LNCaP clone FGC (cell line): ENCODE data around the gene GTF3C6.

Source experiments
- DNase-seq: peaks from one replicate; pipeline ENCODE4 v3.0.0-alpha.2; 2011; ENCODE audit warnings: low read depth
- H3K4me3 ChIP-seq: 2 replicates; pipeline ENCODE4 v1.5.1; 2011; ENCODE audit warnings: mild to moderate bottlenecking, low read depth, low read length, control low read depth
- TF ChIP-seq, protein P1 (sequence below): IDR thresholded peaks from 2 replicates; pipeline ENCODE4 v1.5.1; 2012; ENCODE audit warnings: mild to moderate bottlenecking; ENCODE audit not compliant: control insufficient read depth, insufficient read depth; ENCODE audit errors: extremely low read depth

GTF3C6 gene

DNA sequence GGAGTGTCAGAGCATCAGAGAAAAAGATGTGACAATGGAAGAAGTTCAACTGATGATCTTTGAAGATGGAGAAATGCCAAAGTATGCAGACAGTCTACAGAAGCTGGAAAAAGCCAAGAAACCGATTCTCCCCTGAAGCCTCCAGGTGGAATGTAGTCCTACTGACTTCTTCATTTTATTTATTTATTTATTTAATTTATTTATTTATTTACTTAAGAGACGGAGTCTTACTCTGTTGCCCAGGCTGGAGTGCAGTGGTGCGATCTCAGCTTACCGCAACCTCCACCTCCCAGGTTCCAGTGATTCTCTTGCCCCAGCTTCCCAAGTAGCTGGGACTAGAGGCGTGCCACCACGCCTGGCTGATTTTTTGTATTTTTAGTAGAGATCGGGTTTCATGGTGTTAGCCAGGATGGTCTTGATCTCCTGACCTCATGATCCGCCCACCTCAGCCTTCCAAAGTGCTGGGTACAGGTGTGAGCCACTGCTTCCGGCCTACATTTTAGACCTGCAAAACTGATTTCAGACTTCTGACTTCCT, 21.1 kb downstream of the GTF3C6 start:
- TF ChIP-seq, protein P1, sequence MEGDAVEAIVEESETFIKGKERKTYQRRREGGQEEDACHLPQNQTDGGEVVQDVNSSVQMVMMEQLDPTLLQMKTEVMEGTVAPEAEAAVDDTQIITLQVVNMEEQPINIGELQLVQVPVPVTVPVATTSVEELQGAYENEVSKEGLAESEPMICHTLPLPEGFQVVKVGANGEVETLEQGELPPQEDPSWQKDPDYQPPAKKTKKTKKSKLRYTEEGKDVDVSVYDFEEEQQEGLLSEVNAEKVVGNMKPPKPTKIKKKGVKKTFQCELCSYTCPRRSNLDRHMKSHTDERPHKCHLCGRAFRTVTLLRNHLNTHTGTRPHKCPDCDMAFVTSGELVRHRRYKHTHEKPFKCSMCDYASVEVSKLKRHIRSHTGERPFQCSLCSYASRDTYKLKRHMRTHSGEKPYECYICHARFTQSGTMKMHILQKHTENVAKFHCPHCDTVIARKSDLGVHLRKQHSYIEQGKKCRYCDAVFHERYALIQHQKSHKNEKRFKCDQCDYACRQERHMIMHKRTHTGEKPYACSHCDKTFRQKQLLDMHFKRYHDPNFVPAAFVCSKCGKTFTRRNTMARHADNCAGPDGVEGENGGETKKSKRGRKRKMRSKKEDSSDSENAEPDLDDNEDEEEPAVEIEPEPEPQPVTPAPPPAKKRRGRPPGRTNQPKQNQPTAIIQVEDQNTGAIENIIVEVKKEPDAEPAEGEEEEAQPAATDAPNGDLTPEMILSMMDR, result no peak
- H3K4me3 ChIP-seq, result no peak overlapping the region
- DNase-seq, result no peak

DNA sequence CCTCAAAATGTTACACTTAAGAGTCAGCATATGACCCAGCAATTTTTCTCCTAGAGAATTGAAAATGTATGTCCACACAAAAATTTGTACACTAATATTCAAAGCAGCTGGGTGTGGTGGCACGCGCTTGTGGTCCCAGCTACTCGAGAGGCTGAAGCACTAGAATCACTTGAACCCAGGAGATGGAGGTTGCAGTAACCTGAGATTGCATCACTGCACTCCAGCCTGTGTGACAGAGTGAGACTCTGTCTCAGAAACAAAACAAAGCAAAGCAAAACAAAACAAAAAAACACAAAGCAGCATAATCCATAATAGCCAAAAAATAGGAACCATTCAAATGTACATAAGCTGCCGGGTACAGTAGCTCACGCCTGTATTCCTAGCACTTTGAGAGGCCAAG, 21.7 kb downstream of the GTF3C6 start:
- H3K4me3 ChIP-seq, result no peak overlapping the region
- TF ChIP-seq, protein P1, result no peak

DNA sequence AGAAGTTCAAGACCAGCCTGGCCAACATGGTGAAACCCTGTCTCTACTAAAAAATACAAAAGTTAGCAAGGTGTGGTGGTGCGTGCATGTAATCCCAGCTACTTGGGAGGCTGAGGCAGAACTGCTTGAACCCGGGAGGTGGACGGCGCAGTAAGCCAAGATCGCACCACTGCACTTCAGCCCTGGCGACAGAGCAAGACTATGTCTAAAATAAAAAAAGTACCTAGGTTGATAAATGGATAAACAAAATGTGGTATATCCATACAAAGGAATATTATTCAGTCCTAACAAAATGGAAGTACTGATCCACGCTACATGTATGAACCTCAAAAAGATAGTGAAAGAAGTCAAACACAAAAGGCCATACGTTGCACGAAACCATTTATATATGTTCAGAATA, 22.1 kb downstream of the GTF3C6 start:
- TF ChIP-seq, protein P1, result no peak
- H3K4me3 ChIP-seq, result no peak overlapping the region
- DNase-seq, result no peak

More for the DNA sequence above, 21.7 kb downstream of the GTF3C6 start:
- no peak for DNase-seq

DNA sequence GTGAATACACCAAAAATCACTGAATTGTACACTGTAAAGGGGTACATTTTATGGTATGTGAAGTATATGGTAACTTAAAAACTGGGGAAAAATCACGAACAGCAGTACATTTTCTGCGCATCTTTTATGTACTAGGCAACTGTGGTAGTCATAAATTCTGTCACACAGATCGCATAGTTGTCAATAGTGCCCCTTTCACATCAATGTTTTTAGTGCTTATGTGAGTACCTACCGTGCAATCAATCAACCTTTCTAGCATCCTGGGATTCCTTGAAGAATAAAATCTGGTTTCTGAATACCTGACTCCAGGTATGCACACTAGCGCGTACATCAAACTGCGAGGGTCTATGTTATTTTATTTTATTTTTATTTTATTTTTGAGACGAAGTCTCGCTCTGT, 22.7 kb downstream of the GTF3C6 start:
- TF ChIP-seq, protein P1, result no peak
- no peak for DNase-seq

DNA sequence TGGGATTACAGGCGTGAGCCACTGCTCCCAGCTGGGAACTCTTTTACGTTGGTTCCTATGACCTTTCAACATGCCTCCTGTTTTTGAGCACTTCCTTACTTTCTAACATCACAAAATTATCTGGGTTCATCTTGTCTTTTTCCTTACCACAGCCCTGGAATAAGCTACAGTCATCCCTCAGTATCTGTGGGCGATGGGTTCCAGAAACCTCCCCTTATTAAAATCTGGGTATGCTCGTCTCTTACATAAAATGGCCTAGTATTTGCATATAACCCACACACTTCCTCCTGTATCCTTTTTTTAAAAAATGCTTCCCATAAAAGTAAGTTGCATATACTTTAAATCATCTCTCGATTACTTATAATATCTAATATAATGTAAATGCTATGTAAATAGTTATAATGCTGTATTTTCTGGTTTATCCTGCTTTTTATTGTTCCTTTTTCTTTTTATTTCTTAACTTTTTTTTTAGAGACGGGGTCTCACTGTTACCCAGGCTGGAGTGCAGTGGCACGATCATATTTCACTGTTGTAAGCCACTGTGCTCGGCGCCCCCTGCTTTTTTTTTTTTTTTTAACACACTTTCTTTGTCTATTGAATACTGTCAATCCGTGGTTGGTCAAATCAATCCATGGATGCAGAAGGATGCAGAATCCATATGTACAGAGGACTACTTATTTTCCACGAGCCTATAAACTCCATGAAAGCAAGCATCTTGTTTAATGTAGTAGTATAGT, 32.5 kb downstream of the GTF3C6 start:
- H3K4me3 ChIP-seq, result no peak overlapping the region
- TF ChIP-seq, protein P1, result peak; percentile 16; the same call in 1 of the 2 replicates
- DNase-seq, result no peak

More for the DNA sequence above, 22.7 kb downstream of the GTF3C6 start:
- peak overlapping the region; percentile 96 for H3K4me3 ChIP-seq

DNA sequence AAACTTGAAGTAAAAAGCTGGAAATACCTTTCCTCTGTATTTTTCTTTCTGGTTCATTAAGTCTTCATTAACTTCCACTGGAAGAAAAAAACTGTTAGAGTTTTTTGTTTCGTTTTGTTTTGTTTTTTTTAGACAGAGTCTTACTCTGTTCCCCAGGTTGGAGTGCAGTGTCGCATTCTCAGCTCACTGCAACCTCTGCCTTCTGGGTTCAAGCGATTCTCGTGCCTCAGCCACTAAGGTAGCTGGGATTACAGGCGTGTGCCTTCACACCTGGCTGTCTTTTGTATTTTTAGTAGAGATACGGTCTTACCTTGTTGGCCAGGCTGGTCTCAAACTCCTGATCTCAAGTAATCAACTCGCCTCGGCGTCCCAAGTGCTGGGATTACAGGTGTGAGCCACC, 38.2 kb downstream of the GTF3C6 start:
- H3K4me3 ChIP-seq, result no peak overlapping the region
- TF ChIP-seq, protein P1, result no peak
- DNase-seq, result no peak
